Measurements from ENCODE around the gene TAS2R7.

TAS2R7 gene

GRCh38 chr12:10802587-10802986, at the start of gene TAS2R7:
Gene TAS2R7, minus strand, starts transcription at chr12:10802627. Its CDS starts 57 bp downstream, at chr12:10802570.
- H3K4me3 ChIP-seq (ENCODE audit: low read depth, low read length): no peak within 1 kb of the TSS
- no peak for TF ChIP-seq CTCF (IDR thresholded peaks at IDR 0.05; ENCODE audit: low read depth, low read length)
- DNase-seq (ENCODE audit: low read depth, low spot score): no peak
- in situ Hi-C loops (cut with HindIII; ENCODE audit: low sequenced_read_pairs): no loop called here

GRCh38 chr12:10851243-10851858, 48.9 kb upstream of the TAS2R7 start:
- in situ Hi-C loops (cut with HindIII; ENCODE audit: low sequenced_read_pairs): no loop called here
- TF ChIP-seq CTCF (IDR thresholded peaks at IDR 0.05; ENCODE audit: low read depth, low read length): no peak
- DNase-seq (ENCODE audit: low read depth, low spot score): no peak
- no peak overlapping the region for H3K4me3 ChIP-seq (ENCODE audit: low read depth, low read length)

GRCh38 chr12:10849425-10849878, 47.0 kb upstream of the TAS2R7 start, which contains the start of gene PRR4:
Gene PRR4, minus strand, starts transcription at chr12:10849475. Its CDS starts 38 bp downstream, at chr12:10849437.
- no peak within 1 kb of the TSS for H3K4me3 ChIP-seq (ENCODE audit: low read depth, low read length)
- peak; percentile 62 for DNase-seq (ENCODE audit: low read depth, low spot score)
- TF ChIP-seq CTCF (IDR thresholded peaks at IDR 0.05; ENCODE audit: low read depth, low read length): no peak
- in situ Hi-C loops (cut with HindIII; ENCODE audit: low sequenced_read_pairs): no loop called here

- no peak overlapping the region for H3K4me3 ChIP-seq (ENCODE audit: low read depth, low read length)
- DNase-seq (ENCODE audit: low read depth, low spot score): no peak
- in situ Hi-C loops (cut with HindIII; ENCODE audit: low sequenced_read_pairs): no loop called here
- no peak for TF ChIP-seq CTCF (IDR thresholded peaks at IDR 0.05; ENCODE audit: low read depth, low read length)
These were observed 45.3 kb upstream of the TAS2R7 start for GRCh38 chr12:10847744-10848143.

GRCh38 chr12:10842862-10843261, 40.4 kb upstream of the TAS2R7 start:
- DNase-seq (ENCODE audit: low read depth, low spot score): no peak

GRCh38 chr12:10838461-10838860, 36.0 kb upstream of the TAS2R7 start:
- in situ Hi-C loops (cut with HindIII; ENCODE audit: low sequenced_read_pairs): no loop called here
- no peak for TF ChIP-seq CTCF (IDR thresholded peaks at IDR 0.05; ENCODE audit: low read depth, low read length)
- H3K4me3 ChIP-seq (ENCODE audit: low read depth, low read length): no peak overlapping the region
- DNase-seq (ENCODE audit: low read depth, low spot score): no peak

More at GRCh38 chr12:10842862-10843261, 40.4 kb upstream of the TAS2R7 start:
- TF ChIP-seq CTCF (IDR thresholded peaks at IDR 0.05; ENCODE audit: low read depth, low read length): no peak
- in situ Hi-C loops (cut with HindIII; ENCODE audit: low sequenced_read_pairs): no loop called here
- no peak overlapping the region for H3K4me3 ChIP-seq (ENCODE audit: low read depth, low read length)
